ENCODE results near the gene GTF2B. TPM values are rescaled to one million over a fixed set of nuclear protein-coding genes. Genes with fewer than 3 reads are reported as not detected.

The GTF2B gene
- total and polyA plus RNA-seq, 2 experiments from 2014 or later: 19.8 to 19.9 TPM

DNA sequence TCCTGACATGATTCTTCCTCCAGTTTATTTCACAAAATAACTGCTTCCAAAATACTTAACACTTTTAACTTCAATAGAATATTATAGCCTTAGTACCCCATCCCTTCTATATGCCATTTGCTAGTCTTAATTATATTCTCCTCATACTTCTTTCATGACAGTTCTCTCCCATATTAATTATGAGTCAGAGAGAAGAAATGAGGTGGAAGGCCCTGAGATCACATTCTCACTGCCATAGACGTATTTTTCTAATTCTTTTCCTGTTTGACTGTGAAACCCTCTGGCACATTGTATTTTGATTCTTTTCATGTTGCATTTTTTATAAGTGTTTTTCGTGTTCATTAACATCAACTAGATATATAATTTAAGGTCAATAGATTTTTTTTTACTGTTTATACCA is 88.4 kb downstream of the GTF2B start:
- peaks cover 58% of the 10 kb centered on the region for H3K36me3 Mint-ChIP-seq (ENCODE audit: low read depth)
- no peaks in the 10 kb centered on the region for H3K27me3 Mint-ChIP-seq (ENCODE audit: insufficient read depth, low read depth, poor library complexity)
- Histone ChIP-seq H3K27me3 (ENCODE audit: insufficient read depth) (no peaks in the 10 kb centered on the region), H3K4me2 (no peak overlapping the region), H3K4me1 (ENCODE audit: insufficient read depth) (no peaks in the 10 kb centered on the region), H3F3A (replicated peaks; ENCODE audit: low read depth) (no peaks in the 10 kb centered on the region), H2AFZ (no peak overlapping the region), H3K27ac (ENCODE audit: low read depth) (no peak overlapping the region), H4K20me1 (replicated peaks; ENCODE audit: insufficient read depth) (no peaks in the 10 kb centered on the region), H3K9me2 (ENCODE audit: insufficient read depth) (no peaks in the 10 kb centered on the region), H3K36me3 (ENCODE audit: insufficient read depth) (peaks cover 28% of the 10 kb centered on the region), H3K79me2 (replicated peaks; ENCODE audit: insufficient read depth) (no peaks in the 10 kb centered on the region), H3K4me3 (no peak overlapping the region)
- no peaks in the 10 kb centered on the region; the same call in 2 of the 3 replicates for H3K4me1 Mint-ChIP-seq
- no peak for DNase-seq (ENCODE audit: low spot score)
- H3K9me3 Mint-ChIP-seq: peaks cover 23% of the 10 kb centered on the region
- TF ChIP-seq, protein P1, sequence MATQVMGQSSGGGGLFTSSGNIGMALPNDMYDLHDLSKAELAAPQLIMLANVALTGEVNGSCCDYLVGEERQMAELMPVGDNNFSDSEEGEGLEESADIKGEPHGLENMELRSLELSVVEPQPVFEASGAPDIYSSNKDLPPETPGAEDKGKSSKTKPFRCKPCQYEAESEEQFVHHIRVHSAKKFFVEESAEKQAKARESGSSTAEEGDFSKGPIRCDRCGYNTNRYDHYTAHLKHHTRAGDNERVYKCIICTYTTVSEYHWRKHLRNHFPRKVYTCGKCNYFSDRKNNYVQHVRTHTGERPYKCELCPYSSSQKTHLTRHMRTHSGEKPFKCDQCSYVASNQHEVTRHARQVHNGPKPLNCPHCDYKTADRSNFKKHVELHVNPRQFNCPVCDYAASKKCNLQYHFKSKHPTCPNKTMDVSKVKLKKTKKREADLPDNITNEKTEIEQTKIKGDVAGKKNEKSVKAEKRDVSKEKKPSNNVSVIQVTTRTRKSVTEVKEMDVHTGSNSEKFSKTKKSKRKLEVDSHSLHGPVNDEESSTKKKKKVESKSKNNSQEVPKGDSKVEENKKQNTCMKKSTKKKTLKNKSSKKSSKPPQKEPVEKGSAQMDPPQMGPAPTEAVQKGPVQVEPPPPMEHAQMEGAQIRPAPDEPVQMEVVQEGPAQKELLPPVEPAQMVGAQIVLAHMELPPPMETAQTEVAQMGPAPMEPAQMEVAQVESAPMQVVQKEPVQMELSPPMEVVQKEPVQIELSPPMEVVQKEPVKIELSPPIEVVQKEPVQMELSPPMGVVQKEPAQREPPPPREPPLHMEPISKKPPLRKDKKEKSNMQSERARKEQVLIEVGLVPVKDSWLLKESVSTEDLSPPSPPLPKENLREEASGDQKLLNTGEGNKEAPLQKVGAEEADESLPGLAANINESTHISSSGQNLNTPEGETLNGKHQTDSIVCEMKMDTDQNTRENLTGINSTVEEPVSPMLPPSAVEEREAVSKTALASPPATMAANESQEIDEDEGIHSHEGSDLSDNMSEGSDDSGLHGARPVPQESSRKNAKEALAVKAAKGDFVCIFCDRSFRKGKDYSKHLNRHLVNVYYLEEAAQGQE (IDR thresholded peaks at IDR 0.05; ENCODE audit: unreplicated experiment): no peak
- no peak for TF ChIP-seq EZH2phosphoT487 (IDR thresholded peaks at IDR 0.05; ENCODE audit: unreplicated experiment)
- no peak for TF ChIP-seq CREB1 (CRISPR knock-in tag; IDR thresholded peaks at IDR 0.05; ENCODE audit: low read depth)
- TF ChIP-seq, protein P2, sequence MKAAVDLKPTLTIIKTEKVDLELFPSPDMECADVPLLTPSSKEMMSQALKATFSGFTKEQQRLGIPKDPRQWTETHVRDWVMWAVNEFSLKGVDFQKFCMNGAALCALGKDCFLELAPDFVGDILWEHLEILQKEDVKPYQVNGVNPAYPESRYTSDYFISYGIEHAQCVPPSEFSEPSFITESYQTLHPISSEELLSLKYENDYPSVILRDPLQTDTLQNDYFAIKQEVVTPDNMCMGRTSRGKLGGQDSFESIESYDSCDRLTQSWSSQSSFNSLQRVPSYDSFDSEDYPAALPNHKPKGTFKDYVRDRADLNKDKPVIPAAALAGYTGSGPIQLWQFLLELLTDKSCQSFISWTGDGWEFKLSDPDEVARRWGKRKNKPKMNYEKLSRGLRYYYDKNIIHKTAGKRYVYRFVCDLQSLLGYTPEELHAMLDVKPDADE (IDR thresholded peaks at IDR 0.05): no peak
- TF ChIP-seq STAT1 (IDR thresholded peaks at IDR 0.05; ENCODE audit: unreplicated experiment): no peak
- TF ChIP-seq, protein P3, sequence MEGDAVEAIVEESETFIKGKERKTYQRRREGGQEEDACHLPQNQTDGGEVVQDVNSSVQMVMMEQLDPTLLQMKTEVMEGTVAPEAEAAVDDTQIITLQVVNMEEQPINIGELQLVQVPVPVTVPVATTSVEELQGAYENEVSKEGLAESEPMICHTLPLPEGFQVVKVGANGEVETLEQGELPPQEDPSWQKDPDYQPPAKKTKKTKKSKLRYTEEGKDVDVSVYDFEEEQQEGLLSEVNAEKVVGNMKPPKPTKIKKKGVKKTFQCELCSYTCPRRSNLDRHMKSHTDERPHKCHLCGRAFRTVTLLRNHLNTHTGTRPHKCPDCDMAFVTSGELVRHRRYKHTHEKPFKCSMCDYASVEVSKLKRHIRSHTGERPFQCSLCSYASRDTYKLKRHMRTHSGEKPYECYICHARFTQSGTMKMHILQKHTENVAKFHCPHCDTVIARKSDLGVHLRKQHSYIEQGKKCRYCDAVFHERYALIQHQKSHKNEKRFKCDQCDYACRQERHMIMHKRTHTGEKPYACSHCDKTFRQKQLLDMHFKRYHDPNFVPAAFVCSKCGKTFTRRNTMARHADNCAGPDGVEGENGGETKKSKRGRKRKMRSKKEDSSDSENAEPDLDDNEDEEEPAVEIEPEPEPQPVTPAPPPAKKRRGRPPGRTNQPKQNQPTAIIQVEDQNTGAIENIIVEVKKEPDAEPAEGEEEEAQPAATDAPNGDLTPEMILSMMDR (conservative IDR thresholded peaks at IDR 0.05; ENCODE audit: low read depth in 2 of 2): no peak
- TF ChIP-seq JUNB (IDR thresholded peaks at IDR 0.05; ENCODE audit: unreplicated experiment): no peak
- TF ChIP-seq, protein P4, sequence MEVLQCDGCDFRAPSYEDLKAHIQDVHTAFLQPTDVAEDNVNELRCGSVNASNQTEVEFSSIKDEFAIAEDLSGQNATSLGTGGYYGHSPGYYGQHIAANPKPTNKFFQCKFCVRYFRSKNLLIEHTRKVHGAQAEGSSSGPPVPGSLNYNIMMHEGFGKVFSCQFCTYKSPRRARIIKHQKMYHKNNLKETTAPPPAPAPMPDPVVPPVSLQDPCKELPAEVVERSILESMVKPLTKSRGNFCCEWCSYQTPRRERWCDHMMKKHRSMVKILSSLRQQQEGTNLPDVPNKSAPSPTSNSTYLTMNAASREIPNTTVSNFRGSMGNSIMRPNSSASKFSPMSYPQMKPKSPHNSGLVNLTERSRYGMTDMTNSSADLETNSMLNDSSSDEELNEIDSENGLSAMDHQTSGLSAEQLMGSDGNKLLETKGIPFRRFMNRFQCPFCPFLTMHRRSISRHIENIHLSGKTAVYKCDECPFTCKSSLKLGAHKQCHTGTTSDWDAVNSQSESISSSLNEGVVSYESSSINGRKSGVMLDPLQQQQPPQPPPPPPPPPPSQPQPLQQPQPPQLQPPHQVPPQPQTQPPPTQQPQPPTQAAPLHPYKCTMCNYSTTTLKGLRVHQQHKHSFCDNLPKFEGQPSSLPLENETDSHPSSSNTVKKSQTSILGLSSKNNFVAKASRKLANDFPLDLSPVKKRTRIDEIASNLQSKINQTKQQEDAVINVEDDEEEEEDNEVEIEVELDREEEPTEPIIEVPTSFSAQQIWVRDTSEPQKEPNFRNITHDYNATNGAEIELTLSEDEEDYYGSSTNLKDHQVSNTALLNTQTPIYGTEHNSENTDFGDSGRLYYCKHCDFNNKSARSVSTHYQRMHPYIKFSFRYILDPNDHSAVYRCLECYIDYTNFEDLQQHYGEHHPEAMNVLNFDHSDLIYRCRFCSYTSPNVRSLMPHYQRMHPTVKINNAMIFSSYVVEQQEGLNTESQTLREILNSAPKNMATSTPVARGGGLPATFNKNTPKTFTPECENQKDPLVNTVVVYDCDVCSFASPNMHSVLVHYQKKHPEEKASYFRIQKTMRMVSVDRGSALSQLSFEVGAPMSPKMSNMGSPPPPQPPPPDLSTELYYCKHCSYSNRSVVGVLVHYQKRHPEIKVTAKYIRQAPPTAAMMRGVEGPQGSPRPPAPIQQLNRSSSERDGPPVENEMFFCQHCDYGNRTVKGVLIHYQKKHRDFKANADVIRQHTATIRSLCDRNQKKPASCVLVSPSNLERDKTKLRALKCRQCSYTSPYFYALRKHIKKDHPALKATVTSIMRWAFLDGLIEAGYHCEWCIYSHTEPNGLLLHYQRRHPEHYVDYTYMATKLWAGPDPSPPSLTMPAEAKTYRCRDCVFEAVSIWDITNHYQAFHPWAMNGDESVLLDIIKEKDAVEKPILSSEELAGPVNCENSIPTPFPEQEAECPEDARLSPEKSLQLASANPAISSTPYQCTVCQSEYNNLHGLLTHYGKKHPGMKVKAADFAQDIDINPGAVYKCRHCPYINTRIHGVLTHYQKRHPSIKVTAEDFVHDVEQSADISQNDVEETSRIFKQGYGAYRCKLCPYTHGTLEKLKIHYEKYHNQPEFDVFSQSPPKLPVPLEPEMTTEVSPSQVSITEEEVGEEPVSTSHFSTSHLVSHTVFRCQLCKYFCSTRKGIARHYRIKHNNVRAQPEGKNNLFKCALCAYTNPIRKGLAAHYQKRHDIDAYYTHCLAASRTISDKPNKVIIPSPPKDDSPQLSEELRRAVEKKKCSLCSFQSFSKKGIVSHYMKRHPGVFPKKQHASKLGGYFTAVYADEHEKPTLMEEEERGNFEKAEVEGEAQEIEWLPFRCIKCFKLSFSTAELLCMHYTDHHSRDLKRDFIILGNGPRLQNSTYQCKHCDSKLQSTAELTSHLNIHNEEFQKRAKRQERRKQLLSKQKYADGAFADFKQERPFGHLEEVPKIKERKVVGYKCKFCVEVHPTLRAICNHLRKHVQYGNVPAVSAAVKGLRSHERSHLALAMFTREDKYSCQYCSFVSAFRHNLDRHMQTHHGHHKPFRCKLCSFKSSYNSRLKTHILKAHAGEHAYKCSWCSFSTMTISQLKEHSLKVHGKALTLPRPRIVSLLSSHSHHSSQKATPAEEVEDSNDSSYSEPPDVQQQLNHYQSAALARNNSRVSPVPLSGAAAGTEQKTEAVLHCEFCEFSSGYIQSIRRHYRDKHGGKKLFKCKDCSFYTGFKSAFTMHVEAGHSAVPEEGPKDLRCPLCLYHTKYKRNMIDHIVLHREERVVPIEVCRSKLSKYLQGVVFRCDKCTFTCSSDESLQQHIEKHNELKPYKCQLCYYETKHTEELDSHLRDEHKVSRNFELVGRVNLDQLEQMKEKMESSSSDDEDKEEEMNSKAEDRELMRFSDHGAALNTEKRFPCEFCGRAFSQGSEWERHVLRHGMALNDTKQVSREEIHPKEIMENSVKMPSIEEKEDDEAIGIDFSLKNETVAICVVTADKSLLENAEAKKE (CRISPR knock-in tag; IDR thresholded peaks at IDR 0.05): no peak
- H3K4me3 Mint-ChIP-seq: no peak overlapping the region
- no peak for ATAC-seq
- H3K27ac Mint-ChIP-seq: no peak overlapping the region
